PC-3 (cell line): Measurements from ENCODE around the gene KMT5C. TPM values are rescaled to one million over a fixed set of nuclear protein-coding genes. Genes with fewer than 3 reads are reported as not detected.
A peak's percentile ranks its signal among the peaks of the same experiment; 100 is the strongest.

ENCODE experiments used
- ATAC-seq: fragments of 200-7000 bp; cut with Tn5 transposase; 2 replicates; pipeline ENCODE4 v1.9.1; 2020; ENCODE audit warnings: mild to moderate bottlenecking, moderate library complexity
- BruUV-seq: library from RNA; stranded (reverse); fragments of 400-500 nt; replicated peaks from 2 replicates; lab custom pipeline; 2021; lab: Mats Ljungman, UMichigan
- CTCF ChIA-PET: fragments of 300-600 bp; sonication (Branson Sonifier 250); formaldehyde crosslinking; loops from one replicate; lab custom pipeline; 2022; ENCODE audit warnings: antibody characterized with exemption; lab: Charles Lee
- POLR2A ChIA-PET: fragments of 300-600 bp; sonication (Branson Sonifier 250); formaldehyde crosslinking; loops from one replicate; lab custom pipeline; 2022; ENCODE audit warnings: antibody characterized with exemption; ENCODE audit not compliant: unreplicated experiment; lab: Charles Lee
- DNase-seq: peaks from one replicate; pipeline ENCODE4 v3.0.0-alpha.2; 2015
- H2AFZ ChIP-seq: fragments of 300-600 bp; sonication (generic); 2 replicates; pipeline ENCODE4 v1.6.0; 2016; ENCODE audit warnings: antibody characterized with exemption, low read length
- H3F3A ChIP-seq: fragments of 300-600 bp; sonication (generic); one replicate; pipeline ENCODE4 v1.6.0; 2017; ENCODE audit warnings: antibody characterized with exemption, low read length, control low read depth, mild to moderate bottlenecking; ENCODE audit not compliant: unreplicated experiment
- H3K27ac ChIP-seq: fragments of 300-600 bp; sonication (generic); 2 replicates; pipeline ENCODE4 v1.5.1; 2016; ENCODE audit warnings: mild to moderate bottlenecking, low read length
- H3K27me3 ChIP-seq: fragments of 300-600 bp; sonication (generic); 2 replicates; pipeline ENCODE4 v1.6.1; 2016; ENCODE audit warnings: low read length, mixed read lengths
- H3K36me3 ChIP-seq: fragments of 300-600 bp; sonication (generic); 2 replicates; pipeline ENCODE4 v1.6.1; 2016; ENCODE audit warnings: low read depth, mixed run types, low read length, mixed read lengths
- H3K4me1 ChIP-seq: fragments of 300-600 bp; sonication (generic); 2 replicates; pipeline ENCODE4 v1.5.1; 2016; ENCODE audit warnings: low read length; ENCODE audit not compliant: insufficient read depth
- H3K4me2 ChIP-seq: fragments of 300-600 bp; sonication (generic); 2 replicates; pipeline ENCODE4 v1.6.0; 2016; ENCODE audit warnings: low read length
- H3K4me3 ChIP-seq: fragments of 300-600 bp; sonication (generic); 2 replicates; pipeline ENCODE4 v1.5.1; 2016; ENCODE audit warnings: mild to moderate bottlenecking, low read length, mixed read lengths
- H3K79me2 ChIP-seq: fragments of 300-600 bp; sonication (generic); 2 replicates; pipeline ENCODE4 v1.6.1; 2017; ENCODE audit warnings: low read length, mixed read lengths
- H3K9ac ChIP-seq: fragments of 300-600 bp; sonication (generic); 2 replicates; pipeline ENCODE4 v1.6.0; 2016; ENCODE audit warnings: mild to moderate bottlenecking, low read length
- H3K9me2 ChIP-seq: fragments of 300-600 bp; sonication (generic); replicated peaks from 2 replicates; pipeline ENCODE4 v1.6.1; 2016; ENCODE audit warnings: mixed run types, low read length, mixed read lengths
- H3K9me3 ChIP-seq: fragments of 300-600 bp; sonication (generic); 2 replicates; pipeline ENCODE4 v1.6.1; 2016; ENCODE audit warnings: low read length, mixed read lengths
- H4K20me1 ChIP-seq: fragments of 300-600 bp; sonication (generic); 2 replicates; pipeline ENCODE4 v1.6.1; 2016; ENCODE audit warnings: low read length, mixed read lengths
- EZH2 ChIP-seq: fragments of 300-600 bp; sonication (generic); IDR thresholded peaks from one replicate; pipeline ENCODE4 v1.6.1; 2017; ENCODE audit warnings: antibody characterized with exemption, mild to moderate bottlenecking, low read length; ENCODE audit not compliant: unreplicated experiment
- EZH2phosphoT487 ChIP-seq: fragments of 300-600 bp; sonication (generic); IDR thresholded peaks from 2 replicates; pipeline ENCODE4 v1.6.1; 2018; ENCODE audit warnings: mild to moderate bottlenecking, antibody characterized with exemption, low read length, borderline replicate concordance
- intact Hi-C: fragments of 100-400 bp; cut with micrococcal nuclease; formaldehyde crosslinking; loops from 2 replicates; pipeline ENCODE4 v1.9.0; 2023
- total RNA-seq: library from RNA; depleted of rRNA; stranded (reverse); fragments of >200 nt; gene quantifications from 2 replicates; pipeline ENCODE4 v1.2.3, GENCODE V29; 2014
- TF ChIP-seq, protein P1 (sequence below): fragments of 300-600 bp; sonication (generic); conservative IDR thresholded peaks from 2 replicates; pipeline ENCODE4 v1.5.1; 2017; ENCODE audit warnings: antibody characterized with exemption, low read depth, mild to moderate bottlenecking, low read length

KMT5C gene
- total RNA-seq, 1 experiment from 2014 or later = 21.9 TPM

DNA sequence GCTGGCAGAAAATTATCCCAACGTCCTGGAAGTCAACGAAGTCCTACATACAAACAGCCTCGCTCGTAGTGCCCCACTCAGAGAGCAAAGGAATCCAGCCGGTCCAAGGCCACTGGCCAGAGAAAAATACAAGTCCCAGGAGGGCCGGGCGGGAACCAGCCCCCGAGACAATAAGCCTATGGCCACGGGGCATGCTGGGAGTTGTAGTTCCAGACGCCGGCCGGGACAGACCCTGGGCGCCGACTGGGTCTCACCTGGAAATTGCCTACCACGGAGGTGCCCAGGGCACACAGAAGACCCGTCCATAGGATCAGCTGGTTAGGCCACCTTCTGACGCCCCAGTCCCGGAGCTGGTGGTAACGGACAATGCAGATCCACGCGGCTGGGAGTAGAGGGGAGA lies 19.9 kb upstream of the KMT5C start:
- H3K4me3 ChIP-seq = no peak overlapping the region
- DNase-seq = no peak
- H3K4me1 ChIP-seq = no peaks in the 10 kb centered on the region
- H3K9ac ChIP-seq = no peak overlapping the region
- H3K9me3 ChIP-seq = no peaks in the 10 kb centered on the region
- no peaks in the 10 kb centered on the region for H4K20me1 ChIP-seq
- no peaks in the 10 kb centered on the region for H3K79me2 ChIP-seq
- no peak for TF ChIP-seq EZH2phosphoT487
- no peak for TF ChIP-seq EZH2
- TF ChIP-seq, protein P1, sequence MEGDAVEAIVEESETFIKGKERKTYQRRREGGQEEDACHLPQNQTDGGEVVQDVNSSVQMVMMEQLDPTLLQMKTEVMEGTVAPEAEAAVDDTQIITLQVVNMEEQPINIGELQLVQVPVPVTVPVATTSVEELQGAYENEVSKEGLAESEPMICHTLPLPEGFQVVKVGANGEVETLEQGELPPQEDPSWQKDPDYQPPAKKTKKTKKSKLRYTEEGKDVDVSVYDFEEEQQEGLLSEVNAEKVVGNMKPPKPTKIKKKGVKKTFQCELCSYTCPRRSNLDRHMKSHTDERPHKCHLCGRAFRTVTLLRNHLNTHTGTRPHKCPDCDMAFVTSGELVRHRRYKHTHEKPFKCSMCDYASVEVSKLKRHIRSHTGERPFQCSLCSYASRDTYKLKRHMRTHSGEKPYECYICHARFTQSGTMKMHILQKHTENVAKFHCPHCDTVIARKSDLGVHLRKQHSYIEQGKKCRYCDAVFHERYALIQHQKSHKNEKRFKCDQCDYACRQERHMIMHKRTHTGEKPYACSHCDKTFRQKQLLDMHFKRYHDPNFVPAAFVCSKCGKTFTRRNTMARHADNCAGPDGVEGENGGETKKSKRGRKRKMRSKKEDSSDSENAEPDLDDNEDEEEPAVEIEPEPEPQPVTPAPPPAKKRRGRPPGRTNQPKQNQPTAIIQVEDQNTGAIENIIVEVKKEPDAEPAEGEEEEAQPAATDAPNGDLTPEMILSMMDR = no peak
- no peaks in the 10 kb centered on the region for H3F3A ChIP-seq
- BruUV-seq = no TSS peak
- H3K27me3 ChIP-seq = no peaks in the 10 kb centered on the region
- ChIA-PET CTCF (no interaction called here), POLR2A (no interaction called here)
- no peaks in the 10 kb centered on the region for H3K9me2 ChIP-seq
- ATAC-seq = peak; percentile 37; the same call in 1 of the 2 replicates
- no peak overlapping the region for H2AFZ ChIP-seq
- no peak overlapping the region for H3K4me2 ChIP-seq
- no peak overlapping the region for H3K27ac ChIP-seq
- H3K36me3 ChIP-seq = no peaks in the 10 kb centered on the region
- intact Hi-C loops = no loop called here

DNA sequence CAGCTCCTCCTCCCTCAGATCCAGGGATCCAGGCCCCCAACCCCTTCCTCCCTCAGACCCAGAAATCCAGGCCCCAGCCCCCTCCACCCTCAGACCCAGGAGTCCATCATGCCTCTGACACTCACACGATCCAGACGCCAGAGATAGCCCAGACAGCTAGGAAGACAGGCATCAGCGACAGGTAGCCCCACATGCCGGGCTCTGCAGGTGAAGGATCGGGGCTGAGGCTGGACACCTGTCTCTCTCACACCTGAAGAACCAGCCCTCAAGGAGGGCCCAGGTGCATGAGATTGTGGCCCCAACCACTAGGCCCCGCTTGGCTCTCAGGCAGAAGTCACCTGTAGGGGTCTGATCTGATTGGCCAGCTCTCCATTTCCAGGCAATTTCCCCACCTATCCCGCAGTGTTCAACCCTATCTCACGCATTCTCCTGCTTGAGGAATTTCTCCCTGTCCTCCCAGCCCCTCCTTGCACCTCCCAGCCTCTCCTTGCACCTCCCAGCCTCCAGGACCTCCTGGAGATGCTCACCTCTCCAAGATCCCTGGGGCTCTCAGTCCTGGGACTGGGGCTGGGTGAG lies 18.7 kb upstream of the KMT5C start:
- H3K27ac ChIP-seq = no peak overlapping the region
- no peak overlapping the region for H2AFZ ChIP-seq
- no TSS peak for BruUV-seq
- no peaks in the 10 kb centered on the region for H4K20me1 ChIP-seq
- H3K4me3 ChIP-seq = no peak overlapping the region
- no peak for ATAC-seq
- no peak for DNase-seq
- POLR2A ChIA-PET = interaction anchor here (0.6 kb wide), 1 partner anchor 18 kb away, joined by 4 read pairs; the partner anchor contains the start of gene KMT5C
- no peaks in the 10 kb centered on the region for H3K9me2 ChIP-seq
- no peaks in the 10 kb centered on the region for H3K79me2 ChIP-seq
- TF ChIP-seq, protein P1 = no peak
- TF ChIP-seq EZH2phosphoT487 = no peak
- TF ChIP-seq EZH2 = no peak
- no peak overlapping the region for H3K4me2 ChIP-seq
- no peaks in the 10 kb centered on the region for H3K27me3 ChIP-seq
- no peaks in the 10 kb centered on the region for H3F3A ChIP-seq
- CTCF ChIA-PET = no interaction called here
- H3K36me3 ChIP-seq = no peaks in the 10 kb centered on the region
- no peaks in the 10 kb centered on the region for H3K9me3 ChIP-seq
- no peaks in the 10 kb centered on the region for H3K4me1 ChIP-seq
- intact Hi-C loops = no loop called here
- no peak overlapping the region for H3K9ac ChIP-seq

- DNase-seq = no peak
Observed at GRCh38 chr19:55321466-55322137, 18.1 kb upstream of the KMT5C start.

More at GRCh38 chr19:55321466-55322137, 18.1 kb upstream of the KMT5C start:
- H4K20me1 ChIP-seq = no peaks in the 10 kb centered on the region
- intact Hi-C loops = no loop called here
- CTCF ChIA-PET = no interaction called here
- no peak for ATAC-seq
- POLR2A ChIA-PET = interaction anchor here (0.6 kb wide), 1 partner anchor 18 kb away, joined by 4 read pairs; the partner anchor contains the start of gene KMT5C
- TF ChIP-seq EZH2 (no peak), EZH2phosphoT487 (no peak)
- TF ChIP-seq, protein P1 = no peak
- H3K9me3 ChIP-seq = no peaks in the 10 kb centered on the region
- no peaks in the 10 kb centered on the region for H3K4me1 ChIP-seq
- H3K4me3 ChIP-seq = no peak overlapping the region
- no peak overlapping the region for H3K4me2 ChIP-seq
- H3K9me2 ChIP-seq = no peaks in the 10 kb centered on the region
- H3F3A ChIP-seq = no peaks in the 10 kb centered on the region
- H3K27me3 ChIP-seq = no peaks in the 10 kb centered on the region
- no peak overlapping the region for H3K9ac ChIP-seq
- H3K79me2 ChIP-seq = no peaks in the 10 kb centered on the region
- H3K27ac ChIP-seq = no peak overlapping the region
- no peaks in the 10 kb centered on the region for H3K36me3 ChIP-seq
- H2AFZ ChIP-seq = no peak overlapping the region
- no TSS peak for BruUV-seq
